ENCODE results near the gene GSTM5. TPM values are rescaled to one million over a fixed set of nuclear protein-coding genes. Genes with fewer than 3 reads are reported as not detected.
A peak's percentile ranks its signal among the peaks of the same experiment; 100 is the strongest.

The GSTM5 gene
- total and polyA plus RNA-seq, 2 of the 13 experiments (the other 11 are each of a cell fraction or from before 2014, with no cell fraction given): not detected

- TF ChIP-seq ZBTB26 (CRISPR knock-in tag; IDR thresholded peaks at IDR 0.05; ENCODE audit: borderline replicate concordance) (no peak), ZNF441 (CRISPR knock-in tag; IDR thresholded peaks at IDR 0.05; ENCODE audit: borderline replicate concordance) (no peak; the same call in 1 of the 2 replicates), ZZZ3 (CRISPR knock-in tag; IDR thresholded peaks at IDR 0.05; ENCODE audit: borderline replicate concordance) (0 out of 2 replicates have a peak, but pooled peaks have one; percentile 60), NFE2 (CRISPR knock-in tag; IDR thresholded peaks at IDR 0.05) (no peak), ZNF572 (CRISPR knock-in tag; IDR thresholded peaks at IDR 0.05) (no peak), ZBTB39 (CRISPR knock-in tag; IDR thresholded peaks at IDR 0.05) (no peak), ZNF446 (CRISPR knock-in tag; IDR thresholded peaks at IDR 0.05) (peak; percentile 76; the same call in 1 of the 2 replicates), MAFK (conservative IDR thresholded peaks at IDR 0.05 in 1 of 2, IDR thresholded peaks at IDR 0.05 in 1 of 2; ENCODE audit: low read length in 2 of 2) (no peak), ZNF414 (CRISPR knock-in tag; IDR thresholded peaks at IDR 0.05) (0 out of 2 replicates have a peak, but pooled peaks have one; percentile 23), ATF2 (CRISPR knock-in tag; IDR thresholded peaks at IDR 0.05) (no peak), ZNF484 (CRISPR knock-in tag; IDR thresholded peaks at IDR 0.05; ENCODE audit: borderline replicate concordance, low read depth) (no peak), CERS6 (CRISPR knock-in tag; IDR thresholded peaks at IDR 0.05) (no peak), ZNF512B (CRISPR knock-in tag; IDR thresholded peaks at IDR 0.05; ENCODE audit: borderline replicate concordance) (0 out of 2 replicates have a peak, but pooled peaks have one; percentile 63), RBM39 (IDR thresholded peaks at IDR 0.05; ENCODE audit: low read depth, low read length, poor library complexity, severe bottlenecking) (peak; percentile 41), GRHL1 (CRISPR knock-in tag; conservative IDR thresholded peaks at IDR 0.05) (no peak)
Measured at GRCh38 chr1:109739738-109740614, 27.9 kb downstream of the GSTM5 start (continued).

All from HepG2 (cell line).